Upper lobe of left lung (tissue), 6 donors: ENCODE data around the gene AP2A2. TPM values are rescaled to one million over a fixed set of nuclear protein-coding genes. Genes with fewer than 3 reads are reported as not detected.
"Not testable (repeated sequence)": the region's sequence is repeated elsewhere in the genome, so short reads cannot be mapped to it uniquely, and the experiment has no call there.

ENCODE experiments used
- ATAC-seq, 2 donors: fragments of 200-7000 bp; cut with Tn5 transposase; one replicate each; pipeline ENCODE4 v1.9.1; 2022; ENCODE audit warnings: mild to moderate bottlenecking in 2 of 2, moderate library complexity in 2 of 2; ENCODE audit not compliant: low FRiP score in 2 of 2
- DNase-seq, 2 donors: peaks; one replicate each; pipeline ENCODE4 v3.0.0-alpha.2; 2019 to 2020
- H3K27ac ChIP-seq, 4 donors: fragments of 200-600 bp; sonication (generic); one replicate each; pipeline ENCODE4 v1.5.1; 2016 to 2019
- H3K27me3 ChIP-seq, 4 donors: fragments of 200-600 bp; sonication (generic); one replicate each; pipeline ENCODE4 v1.5.1; 2017 to 2019
- H3K36me3 ChIP-seq, 4 donors: fragments of 200-600 bp; sonication (generic); one replicate each; pipeline ENCODE4 v1.5.1; 2016 to 2019
- H3K4me1 ChIP-seq, 4 donors: fragments of 200-600 bp; sonication (generic); one replicate each; pipeline ENCODE4 v1.5.1; 2018 to 2019
- H3K4me3 ChIP-seq, 4 donors: fragments of 200-600 bp; sonication (generic); one replicate each; pipeline ENCODE4 v1.5.1; 2017 to 2019; ENCODE audit warnings: mild to moderate bottlenecking in 2 of 4, moderate library complexity in 1 of 4
- H3K9me3 ChIP-seq, 4 donors: fragments of 200-600 bp; sonication (generic); one replicate each; pipeline ENCODE4 v1.5.1; 2018 to 2019
- EP300 ChIP-seq, 4 donors: sonication (generic); formaldehyde crosslinking; IDR thresholded peaks; one replicate each; pipeline ENCODE4 v1.5.1; 2017; ENCODE audit warnings: antibody characterized with exemption in 4 of 4, control low read depth in 2 of 4
- POLR2A ChIP-seq, 4 donors: fragments of 450-650 bp; IDR thresholded peaks; one replicate each; pipeline ENCODE4 v1.5.1; 2016 to 2017; ENCODE audit warnings: antibody characterized with exemption in 4 of 4, mild to moderate bottlenecking in 2 of 4
- POLR2AphosphoS5 ChIP-seq, 2 donors: sonication (generic); formaldehyde crosslinking; IDR thresholded peaks; one replicate each; pipeline ENCODE4 v1.5.1; 2017; ENCODE audit warnings: antibody characterized with exemption in 2 of 2
- WGBS, 2 donors: methylation state at CpG; one replicate each; pipeline ENCODE4 v1.1.5; 2017 to 2018; 5-methylcytosine and 5-hydroxymethylcytosine counted together
- total RNA-seq, 6 donors: library from RNA; depleted of rRNA in 4 of 6; stranded (reverse); fragments of >200 nt in 4 of 6; gene quantifications; one replicate each; pipeline versions ENCODE4 v1.1.0 to v1.2.1, GENCODE V29; 2016 to 2021
- TF ChIP-seq, protein P1 (sequence below), 6 experiments: fragments of 450-650 bp in 4 of 6; fragments of 200-600 bp in 2 of 6; sonication (generic) in 2 of 6; IDR thresholded peaks; one replicate each; pipeline ENCODE4 v1.5.1; 2016 to 2019; ENCODE audit warnings: antibody characterized with exemption in 6 of 6
- donor health status: DM: no; HTN: no; CAD: no; lungs with moderate emphysema.
- donor health status: DM: no; HTN: yes; CAD: no; lungs with severe emphysema.

AP2A2 gene
- total RNA-seq, 6 donors from 2014 or later: 55.7 to 273 (median 103) TPM

DNA sequence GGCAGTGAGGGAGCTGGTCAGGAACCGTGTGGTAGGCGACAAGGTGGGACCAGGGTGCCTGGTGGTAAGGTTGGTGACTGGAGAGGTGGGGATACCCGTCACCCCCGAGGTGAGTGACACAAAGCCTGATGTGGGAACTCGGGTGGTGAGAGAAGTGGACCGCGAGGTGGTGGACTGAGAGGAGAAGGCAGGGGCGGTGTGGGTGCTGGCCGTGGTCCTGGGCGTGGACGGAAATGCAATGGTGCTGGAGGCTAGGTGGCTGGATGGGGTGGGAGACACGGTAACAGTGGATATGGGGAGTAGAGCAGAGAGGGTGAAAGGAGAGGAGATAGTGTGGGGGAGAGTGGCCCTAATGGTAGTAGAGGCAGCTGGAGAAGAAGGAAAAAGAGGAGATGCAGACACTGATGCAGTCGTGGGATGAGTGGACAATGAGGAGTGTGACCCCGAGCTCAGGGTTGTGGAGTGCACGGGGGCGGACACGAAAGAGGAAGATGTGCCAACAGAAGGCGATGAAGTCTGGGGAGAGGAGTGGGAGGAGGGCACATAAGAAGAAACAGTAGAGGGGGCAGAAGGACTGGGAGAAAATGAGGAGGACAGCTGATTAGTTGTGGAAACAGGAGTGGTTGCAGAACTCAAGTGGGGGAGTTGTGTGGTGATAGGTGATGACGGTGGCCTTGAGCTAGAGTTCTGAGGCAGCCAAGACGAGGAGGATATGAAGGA lies 90.3 kb downstream of the AP2A2 start:
- Histone ChIP-seq H3K36me3 (peaks cover 7 to 27% (median 21%) of the 10 kb centered on the region in 4 donors), H3K27me3 (no peaks in the 10 kb centered on the region), H3K4me1 (no peaks in the 10 kb centered on the region), H3K4me3 (no peak overlapping the region), H3K9me3 (no peaks in the 10 kb centered on the region), H3K27ac (no peak overlapping the region)
- WGBS, 2 donors: 90 to 93% methylated on average over 20 of the region's 20 CpGs
- DNase-seq (peak in 1 of 2 donors; percentile 46), ATAC-seq (no peak)
- TF ChIP-seq POLR2AphosphoS5 (IDR thresholded peaks at IDR 0.05): no peak
- TF ChIP-seq, protein P1, sequence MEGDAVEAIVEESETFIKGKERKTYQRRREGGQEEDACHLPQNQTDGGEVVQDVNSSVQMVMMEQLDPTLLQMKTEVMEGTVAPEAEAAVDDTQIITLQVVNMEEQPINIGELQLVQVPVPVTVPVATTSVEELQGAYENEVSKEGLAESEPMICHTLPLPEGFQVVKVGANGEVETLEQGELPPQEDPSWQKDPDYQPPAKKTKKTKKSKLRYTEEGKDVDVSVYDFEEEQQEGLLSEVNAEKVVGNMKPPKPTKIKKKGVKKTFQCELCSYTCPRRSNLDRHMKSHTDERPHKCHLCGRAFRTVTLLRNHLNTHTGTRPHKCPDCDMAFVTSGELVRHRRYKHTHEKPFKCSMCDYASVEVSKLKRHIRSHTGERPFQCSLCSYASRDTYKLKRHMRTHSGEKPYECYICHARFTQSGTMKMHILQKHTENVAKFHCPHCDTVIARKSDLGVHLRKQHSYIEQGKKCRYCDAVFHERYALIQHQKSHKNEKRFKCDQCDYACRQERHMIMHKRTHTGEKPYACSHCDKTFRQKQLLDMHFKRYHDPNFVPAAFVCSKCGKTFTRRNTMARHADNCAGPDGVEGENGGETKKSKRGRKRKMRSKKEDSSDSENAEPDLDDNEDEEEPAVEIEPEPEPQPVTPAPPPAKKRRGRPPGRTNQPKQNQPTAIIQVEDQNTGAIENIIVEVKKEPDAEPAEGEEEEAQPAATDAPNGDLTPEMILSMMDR (IDR thresholded peaks at IDR 0.05): no peak
- TF ChIP-seq POLR2A (IDR thresholded peaks at IDR 0.05): no peak
- TF ChIP-seq EP300 (IDR thresholded peaks at IDR 0.05): no peak

DNA sequence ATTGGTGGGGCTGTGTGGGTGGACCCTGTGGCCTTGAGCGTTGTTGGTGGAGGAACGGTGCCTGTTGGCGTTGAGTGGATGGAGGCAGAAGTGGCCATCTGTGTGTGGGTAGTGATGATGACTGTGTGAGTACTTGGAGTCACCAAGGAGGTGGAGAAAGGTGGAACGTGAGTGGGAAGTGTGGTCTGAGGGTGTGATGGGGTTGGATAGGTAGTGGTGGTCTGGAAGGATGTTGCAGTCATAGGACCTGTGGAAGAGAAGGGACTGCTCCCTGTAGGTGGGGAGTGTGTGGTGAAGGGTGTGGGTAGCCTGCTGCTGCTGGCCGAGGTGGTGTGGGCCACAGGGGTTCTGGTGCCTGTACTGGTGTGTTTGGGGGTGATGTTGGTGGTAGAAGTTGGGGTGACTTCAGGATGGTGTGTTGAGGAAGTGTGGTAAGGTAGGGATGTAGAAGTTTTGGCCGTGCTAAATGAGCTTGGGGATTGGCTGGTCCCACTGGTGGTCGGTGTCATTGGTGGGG lies 91.0 kb downstream of the AP2A2 start:
- peaks cover 1 to 21% (median 14%) of the 10 kb centered on the region in 4 donors for H3K36me3 ChIP-seq
- not testable (repeated sequence) for H3K27me3 ChIP-seq, H3K4me3 ChIP-seq, H3K9me3 ChIP-seq, H3K27ac ChIP-seq, H3K4me1 ChIP-seq
- WGBS, 2 donors: 66 to 68% methylated on average over 7 of the region's 7 CpGs
- DNase-seq (peak in 1 of 2 donors; percentile 31), ATAC-seq (peak; percentile 47 to 67)

DNA sequence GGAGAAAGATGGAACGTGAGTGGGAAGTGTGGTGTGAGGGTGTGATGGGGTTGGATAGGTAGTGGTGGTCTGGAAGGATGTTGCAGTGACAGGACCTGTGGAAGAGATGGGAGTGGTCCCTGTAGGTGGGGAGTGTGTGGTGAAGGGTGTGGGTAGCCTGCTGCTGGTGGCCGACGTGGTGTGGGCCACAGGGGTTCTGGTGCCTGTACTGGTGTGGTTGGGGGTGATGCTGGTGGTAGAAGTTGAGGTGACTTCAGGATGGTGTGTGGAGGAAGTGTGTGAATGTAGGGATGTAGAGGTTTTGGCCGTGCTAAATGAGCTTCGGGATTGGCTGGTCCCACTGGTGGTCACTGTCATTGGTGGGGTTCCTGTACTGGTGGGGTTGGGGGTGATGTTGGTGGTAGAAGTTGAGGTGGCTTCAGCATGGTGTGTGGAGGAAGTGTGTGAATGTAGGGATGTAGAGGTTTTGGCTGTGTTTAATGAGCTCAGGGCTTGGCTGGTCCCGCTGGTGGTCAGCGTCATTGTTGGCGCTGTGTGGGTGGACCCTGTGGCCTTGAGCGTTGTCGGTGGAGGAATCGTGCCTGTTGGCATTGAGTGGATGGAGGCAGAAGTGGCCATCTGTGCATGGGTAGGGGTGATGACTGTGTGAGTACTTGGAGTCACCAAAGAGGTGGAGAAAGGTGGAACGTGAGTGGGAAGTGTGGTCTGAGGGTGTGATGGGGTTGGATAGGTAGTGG lies 91.8 kb downstream of the AP2A2 start:
- peaks cover 0 to 13% (median 7%) of the 10 kb centered on the region in 4 donors for H3K36me3 ChIP-seq
- peak; percentile 47 to 73 for DNase-seq

DNA sequence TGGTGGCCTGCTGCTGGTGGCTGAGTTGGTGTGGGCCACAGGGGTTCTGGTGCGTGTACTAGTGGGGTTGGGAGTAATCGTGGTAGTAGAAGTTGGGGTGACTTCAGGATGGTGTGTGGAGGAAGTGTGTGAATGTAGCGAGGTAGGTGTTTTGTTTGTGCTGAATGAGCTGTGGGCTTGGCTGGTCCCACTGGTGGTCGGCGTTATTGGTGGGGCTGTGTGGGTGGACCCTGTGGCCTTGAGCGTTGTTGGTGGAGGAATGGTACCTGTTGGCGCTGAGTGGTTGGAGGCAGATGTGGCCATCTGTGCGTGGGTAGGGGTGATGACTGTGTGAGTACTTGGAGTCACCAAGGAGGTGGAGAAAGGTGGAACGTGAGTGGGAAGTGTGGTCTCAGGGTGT lies 92.4 kb downstream of the AP2A2 start:
- H3K9me3 ChIP-seq: no peaks in the 10 kb centered on the region
- H3K4me1 ChIP-seq: no peaks in the 10 kb centered on the region
- no peak overlapping the region for H3K27ac ChIP-seq
- WGBS, 2 donors: 76 to 83% methylated on average over 9 of the region's 9 CpGs
- TF ChIP-seq POLR2A (IDR thresholded peaks at IDR 0.05) (no peak), EP300 (IDR thresholded peaks at IDR 0.05) (no peak), POLR2AphosphoS5 (IDR thresholded peaks at IDR 0.05) (no peak)
- TF ChIP-seq, protein P1 (IDR thresholded peaks at IDR 0.05): no peak
- ATAC-seq (no peak), DNase-seq (peak in 1 of 2 donors; percentile 19)
- H3K4me3 ChIP-seq: no peak overlapping the region
- no peaks in the 10 kb centered on the region for H3K27me3 ChIP-seq
- H3K36me3 ChIP-seq: peaks cover 0 to 10% (median 4%) of the 10 kb centered on the region in 4 donors

More for the DNA sequence above, 91.8 kb downstream of the AP2A2 start:
- Histone ChIP-seq H3K4me1 (no peaks in the 10 kb centered on the region), H3K4me3 (no peak overlapping the region), H3K27ac (no peak overlapping the region), H3K27me3 (no peaks in the 10 kb centered on the region), H3K9me3 (no peaks in the 10 kb centered on the region)
- 79 to 82% methylated on average over 12 of the region's 12 CpGs for WGBS, 2 donors
- TF ChIP-seq EP300 (IDR thresholded peaks at IDR 0.05) (no peak), POLR2A (IDR thresholded peaks at IDR 0.05) (no peak), POLR2AphosphoS5 (IDR thresholded peaks at IDR 0.05) (no peak)
- ATAC-seq: peak; percentile 41 to 58

DNA sequence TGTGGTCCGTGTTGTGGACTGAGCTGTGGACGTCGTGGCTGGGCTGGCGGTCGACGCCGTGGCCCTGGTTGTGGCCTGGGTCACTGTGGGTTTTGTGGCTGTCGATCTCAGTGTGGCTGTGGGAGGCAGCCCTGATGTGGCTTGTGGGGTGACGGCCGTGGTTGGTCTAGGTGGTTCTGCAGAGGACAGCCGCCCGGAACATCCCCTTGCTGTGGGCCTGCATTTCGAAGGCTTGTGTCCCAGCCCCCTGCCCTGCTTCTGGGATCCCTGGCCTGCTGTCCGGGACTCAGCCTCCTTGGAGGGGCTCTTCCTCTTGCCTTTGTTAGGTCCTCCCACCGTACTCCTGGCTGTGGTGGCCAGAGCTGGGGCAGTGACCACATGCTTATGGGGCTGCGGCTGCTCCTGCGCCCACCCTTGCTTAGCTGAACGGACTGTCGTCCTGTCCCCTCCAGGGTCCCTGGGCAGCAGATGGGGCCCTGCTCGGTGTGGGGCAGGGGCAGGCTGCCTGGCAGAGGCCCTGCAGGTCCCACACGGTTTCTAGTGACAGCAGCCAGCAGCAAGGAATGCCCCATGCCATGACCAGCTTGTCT lies 93.7 kb downstream of the AP2A2 start:
- Histone ChIP-seq H3K9me3 (no peaks in the 10 kb centered on the region), H3K27ac (no peak overlapping the region), H3K36me3 (peaks cover 0 to 4% (median 0%) of the 10 kb centered on the region in 4 donors), H3K27me3 (no peaks in the 10 kb centered on the region), H3K4me1 (no peaks in the 10 kb centered on the region), H3K4me3 (no peak overlapping the region)
- 88 to 96% methylated on average over 16 to 17 of the region's 21 CpGs for WGBS, 2 donors
- ATAC-seq (no peak), DNase-seq (peak in 1 of 2 donors; percentile 65)
- TF ChIP-seq, protein P1 (IDR thresholded peaks at IDR 0.05): no peak
- TF ChIP-seq POLR2A (IDR thresholded peaks at IDR 0.05) (no peak), POLR2AphosphoS5 (IDR thresholded peaks at IDR 0.05) (no peak), EP300 (IDR thresholded peaks at IDR 0.05) (no peak)
